Fibroblast of the conjunctiva (primary cell): ENCODE measurements around the gene CFAP74.

Experiments
- DNase-seq: peaks from one replicate; pipeline ENCODE4 v3.0.0-alpha.2; 2010; ENCODE audit warnings: low read depth

Gene CFAP74

GRCh38 chr1:1914101-1914970 lies 89.2 kb downstream of the CFAP74 start:
- DNase-seq = no peak

- DNase-seq = no peak
Observed at GRCh38 chr1:1911350-1912041, 92.1 kb downstream of the CFAP74 start.

- no peak for DNase-seq
Observed at GRCh38 chr1:1910651-1911331, 92.8 kb downstream of the CFAP74 start.

GRCh38 chr1:1910033-1910465 lies 93.5 kb downstream of the CFAP74 start:
- no peak for DNase-seq

GRCh38 chr1:1908506-1908791 lies 95.1 kb downstream of the CFAP74 start:
- no peak for DNase-seq

- DNase-seq = peak; percentile 60
Observed at GRCh38 chr1:1907098-1907736, 96.4 kb downstream of the CFAP74 start.

- peak; percentile 68 for DNase-seq
Observed at GRCh38 chr1:1906185-1907097, 97.1 kb downstream of the CFAP74 start.

GRCh38 chr1:1903224-1903623 lies 100.4 kb downstream of the CFAP74 start:
- no peak for DNase-seq

GRCh38 chr1:1901641-1902294 lies 101.8 kb downstream of the CFAP74 start:
- DNase-seq = no peak

- no peak for DNase-seq
Observed at GRCh38 chr1:1900883-1901640, 102.5 kb downstream of the CFAP74 start.

GRCh38 chr1:1899967-1900327 lies 103.6 kb downstream of the CFAP74 start:
- no peak for DNase-seq

GRCh38 chr1:1899266-1899966 lies 104.2 kb downstream of the CFAP74 start:
- DNase-seq = no peak

- DNase-seq = no peak
Observed at GRCh38 chr1:1898246-1898933, 105.2 kb downstream of the CFAP74 start.

- DNase-seq = no peak
Observed at GRCh38 chr1:1895456-1896336, 107.9 kb downstream of the CFAP74 start.

GRCh38 chr1:1895060-1895418 lies 108.5 kb downstream of the CFAP74 start:
- DNase-seq = no peak

- no peak for DNase-seq
Observed at GRCh38 chr1:1894354-1895059, 109.1 kb downstream of the CFAP74 start.

GRCh38 chr1:1893997-1894353 lies 109.6 kb downstream of the CFAP74 start:
- no peak for DNase-seq
